Activated naive CD4-positive, alpha-beta T cell treated with anti-CD3 and anti-CD28 coated beads for 36 hours (primary cell): ENCODE results near the gene RNF144B. TPM values are rescaled to one million over a fixed set of nuclear protein-coding genes. Genes with fewer than 3 reads are reported as not detected.

Source experiments
- CTCF ChIA-PET: fragments of 350-600 bp; sonication (Branson Sonifier 250); formaldehyde crosslinking; loops from one replicate; lab custom pipeline; 2021; ENCODE audit warnings: antibody characterized with exemption; lab: Charles Lee
- DNase-seq: peaks from one replicate; pipeline ENCODE4 v3.0.0-alpha.2; 2020
- H3K27ac Mint-ChIP-seq: one replicate; pipeline ENCODE4 v1.8.0; 2021; ENCODE audit warnings: mild to moderate bottlenecking, mixed read lengths
- H3K27me3 Mint-ChIP-seq: one replicate; pipeline ENCODE4 v1.8.0; 2021; ENCODE audit warnings: low read depth, mixed read lengths
- H3K36me3 Mint-ChIP-seq: one replicate; pipeline ENCODE4 v1.8.0; 2021; ENCODE audit warnings: low read depth, mixed read lengths
- H3K4me1 Mint-ChIP-seq: one replicate; pipeline ENCODE4 v1.8.0; 2021; ENCODE audit warnings: low read depth, mixed read lengths
- H3K4me3 Mint-ChIP-seq: one replicate; pipeline ENCODE4 v1.8.0; 2021; ENCODE audit warnings: mild to moderate bottlenecking, moderate library complexity, mixed read lengths
- H3K9me3 Mint-ChIP-seq: one replicate; pipeline ENCODE4 v1.8.0; 2021; ENCODE audit warnings: mixed read lengths
- intact Hi-C: fragments of 100-400 bp; cut with micrococcal nuclease; formaldehyde crosslinking; loops from one replicate; pipeline ENCODE4 v1.15.1; 2023
- total RNA-seq, 2 experiments: library from RNA; stranded (reverse); gene quantifications; one replicate each; pipeline ENCODE4 v1.2.3, GENCODE V29; 2021

RNF144B gene
- total RNA-seq, 2 experiments from 2014 or later, result 1.5 to 3.2 TPM

DNA sequence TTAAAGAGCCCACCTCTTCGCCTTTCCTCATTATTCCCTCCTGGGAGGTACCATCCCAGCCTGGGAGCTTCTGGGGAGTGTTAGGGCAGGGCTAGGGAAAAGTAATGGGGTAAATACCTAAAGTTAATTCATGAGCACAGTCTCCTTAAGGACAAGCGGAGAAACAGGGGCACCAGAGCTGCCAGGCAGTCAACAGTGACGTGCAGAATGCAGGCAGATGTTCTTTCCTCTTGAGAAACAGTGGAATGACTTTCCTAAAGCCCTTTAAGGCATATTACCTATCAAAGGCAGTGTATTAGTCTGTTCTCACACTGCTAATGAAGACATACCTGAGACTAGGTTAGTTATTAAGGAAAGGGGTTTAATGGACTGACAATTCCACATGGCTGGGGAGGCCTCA lies 76.3 kb downstream of the RNF144B start:
- Mint-ChIP-seq H3K36me3 (peaks cover 45% of the 10 kb centered on the region), H3K9me3 (peaks cover 1% of the 10 kb centered on the region), H3K4me3 (no peak overlapping the region), H3K4me1 (peaks cover 2% of the 10 kb centered on the region), H3K27ac (no peak overlapping the region), H3K27me3 (no peaks in the 10 kb centered on the region)
- intact Hi-C loops, result no loop called here
- no peak for DNase-seq
- CTCF ChIA-PET, result interaction anchor here (0.5 to 0.6 kb wide), 2 partner anchors 40 to 429 kb away, joined by 3 read pairs; no protein-coding TSS in a partner anchor

DNA sequence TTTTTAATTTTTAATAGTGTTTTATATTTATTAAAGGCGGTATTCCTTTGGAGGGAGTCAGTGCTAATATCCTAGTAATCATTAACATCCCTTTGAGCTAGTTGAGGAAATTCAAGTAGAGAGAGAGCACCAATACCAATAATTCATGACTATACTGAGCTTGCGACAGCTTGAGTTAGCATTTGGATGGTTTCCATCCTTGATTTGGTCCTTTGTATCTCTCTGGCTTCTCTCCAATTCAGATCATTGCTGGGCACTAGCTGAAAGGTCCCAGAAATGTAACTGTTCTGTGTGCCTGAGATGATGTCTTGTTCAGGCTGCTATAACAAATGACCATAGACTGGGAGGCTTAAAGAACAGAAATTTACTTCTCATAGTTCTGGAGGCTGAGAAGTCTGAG lies 77.0 kb downstream of the RNF144B start:
- Mint-ChIP-seq H3K4me3 (no peak overlapping the region), H3K36me3 (peaks cover 40% of the 10 kb centered on the region), H3K9me3 (peaks cover 1% of the 10 kb centered on the region), H3K4me1 (peaks cover 2% of the 10 kb centered on the region), H3K27ac (no peak overlapping the region), H3K27me3 (no peaks in the 10 kb centered on the region)
- DNase-seq, result no peak
- intact Hi-C loops, result no loop called here
- CTCF ChIA-PET, result interaction anchor here (0.6 kb wide), 1 partner anchor 429 kb away, joined by 3 read pairs; no protein-coding TSS in a partner anchor

DNA sequence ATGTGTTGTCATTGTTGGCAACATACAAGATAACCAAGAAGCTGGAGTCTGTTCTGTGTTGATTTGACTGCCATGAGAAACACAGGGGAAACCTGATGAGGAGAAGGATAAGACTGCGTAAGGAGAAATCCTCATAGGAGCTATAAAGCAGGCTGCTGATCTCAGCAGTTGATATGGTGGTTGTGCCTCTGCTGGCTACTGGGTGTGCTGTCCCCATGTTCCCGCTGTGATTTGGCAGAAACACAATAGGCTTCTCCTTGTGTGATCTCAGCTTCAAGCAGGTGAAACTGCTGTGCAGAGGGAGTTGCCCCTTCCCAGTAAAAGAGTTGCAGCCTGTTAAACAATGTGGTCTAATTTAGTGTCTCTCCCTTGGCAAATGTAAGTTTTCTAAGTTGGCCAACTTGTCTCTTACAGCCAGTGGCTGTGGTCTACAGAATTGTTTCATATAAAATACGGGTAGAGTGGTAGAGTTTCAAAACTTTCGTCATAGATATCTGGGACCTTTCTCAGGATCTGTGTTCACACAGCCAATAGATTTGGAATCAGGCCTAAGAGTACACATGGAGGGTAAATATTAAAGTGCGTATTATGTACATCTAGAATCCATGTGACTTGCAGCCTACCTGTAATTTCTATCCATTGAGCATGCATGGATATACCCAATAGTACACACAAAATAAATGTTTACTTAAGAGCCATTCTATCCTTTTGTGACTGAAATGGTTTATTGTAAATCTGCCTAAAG lies 78.4 kb downstream of the RNF144B start:
- H3K36me3 Mint-ChIP-seq, result peaks cover 32% of the 10 kb centered on the region
- DNase-seq, result no peak
- CTCF ChIA-PET, result no interaction called here
- no peaks in the 10 kb centered on the region for H3K4me1 Mint-ChIP-seq
- no peaks in the 10 kb centered on the region for H3K27me3 Mint-ChIP-seq
- no peak overlapping the region for H3K27ac Mint-ChIP-seq
- intact Hi-C loops, result no loop called here
- H3K9me3 Mint-ChIP-seq, result no peaks in the 10 kb centered on the region
- H3K4me3 Mint-ChIP-seq, result no peak overlapping the region

DNA sequence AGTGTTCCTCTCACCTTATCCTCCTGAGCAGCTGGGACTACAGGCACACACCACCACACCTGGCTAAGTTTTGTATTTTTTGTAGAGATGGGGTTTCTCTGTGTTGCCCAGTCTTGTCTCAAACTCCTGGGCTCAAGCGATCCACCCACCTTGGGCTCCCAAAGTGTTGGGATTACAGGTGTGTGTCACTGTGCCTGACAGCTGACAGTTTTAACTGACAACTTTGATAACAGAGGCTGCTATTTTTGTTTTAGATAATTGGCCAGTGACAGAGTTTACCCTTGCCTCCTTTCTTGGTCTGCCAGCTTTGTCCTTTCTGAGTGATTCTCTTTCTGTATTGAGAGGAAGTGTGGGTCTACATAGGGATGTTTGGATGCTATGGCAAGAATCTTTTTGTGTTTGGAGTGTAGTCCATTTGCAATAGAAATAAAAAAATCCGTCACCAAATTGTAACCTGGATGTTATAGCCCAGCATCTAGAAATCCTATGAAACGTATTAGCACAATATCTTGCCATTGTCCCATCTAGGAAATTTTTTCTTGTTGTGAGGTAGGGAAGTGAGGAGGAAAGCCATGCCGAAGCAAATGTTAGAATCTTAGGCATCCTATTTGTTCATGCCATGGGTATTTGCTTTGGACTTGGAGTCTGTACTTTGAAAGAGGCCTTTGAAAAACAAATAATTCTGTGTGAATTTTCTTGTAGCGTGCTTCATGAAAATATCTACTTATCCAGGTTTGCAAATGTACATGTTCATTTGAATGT lies 80.8 kb downstream of the RNF144B start:
- Mint-ChIP-seq H3K27me3 (peaks cover 2% of the 10 kb centered on the region), H3K36me3 (peaks cover 19% of the 10 kb centered on the region), H3K9me3 (no peaks in the 10 kb centered on the region), H3K27ac (no peak overlapping the region), H3K4me1 (no peaks in the 10 kb centered on the region), H3K4me3 (no peak overlapping the region)
- intact Hi-C loops, result no loop called here
- CTCF ChIA-PET, result no interaction called here
- no peak for DNase-seq

DNA sequence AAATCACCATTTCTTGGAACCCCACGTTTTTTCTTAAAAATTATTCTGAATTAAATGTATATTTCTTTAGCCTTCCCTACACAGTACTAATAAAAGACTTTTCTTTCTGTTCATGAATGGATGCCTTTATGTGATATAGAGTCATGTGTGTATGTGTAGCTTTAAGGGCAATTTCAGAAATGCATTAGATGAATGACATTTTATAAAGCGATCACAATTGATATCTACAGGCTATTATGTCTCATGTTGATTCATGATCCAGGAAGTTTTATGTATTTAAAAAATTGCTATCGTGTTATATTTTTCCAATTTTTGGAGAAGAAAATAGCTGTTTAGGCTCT lies 81.3 kb downstream of the RNF144B start:
- no peaks in the 10 kb centered on the region for H3K4me1 Mint-ChIP-seq
- H3K4me3 Mint-ChIP-seq, result no peak overlapping the region
- no peak overlapping the region for H3K27ac Mint-ChIP-seq
- DNase-seq, result no peak
- CTCF ChIA-PET, result no interaction called here
- H3K9me3 Mint-ChIP-seq, result no peaks in the 10 kb centered on the region
- intact Hi-C loops, result no loop called here
- H3K27me3 Mint-ChIP-seq, result peaks cover 2% of the 10 kb centered on the region
- peaks cover 13% of the 10 kb centered on the region for H3K36me3 Mint-ChIP-seq

DNA sequence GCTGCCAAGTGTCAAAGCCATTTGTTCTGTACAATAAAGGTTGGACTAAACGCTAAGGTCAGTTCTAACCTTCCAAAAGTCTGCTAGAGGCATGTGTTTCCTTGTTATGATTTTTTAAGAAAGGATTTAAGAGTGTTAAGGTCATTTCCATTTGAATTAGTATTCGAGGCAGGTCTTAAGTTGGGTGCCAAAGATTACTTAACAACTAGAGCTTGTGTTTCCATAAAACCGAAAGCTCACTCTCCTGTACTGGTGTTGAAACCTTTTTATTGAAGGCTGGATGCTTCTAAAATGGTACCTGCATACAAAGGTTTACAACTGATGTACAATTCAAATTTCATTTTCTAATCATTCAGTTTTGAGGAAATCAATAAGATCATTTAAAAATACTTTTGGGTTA lies 82.4 kb downstream of the RNF144B start:
- no peak for DNase-seq
- Mint-ChIP-seq H3K27me3 (peaks cover 2% of the 10 kb centered on the region), H3K27ac (no peak overlapping the region), H3K9me3 (no peaks in the 10 kb centered on the region), H3K4me1 (no peaks in the 10 kb centered on the region), H3K4me3 (no peak overlapping the region), H3K36me3 (peaks cover 11% of the 10 kb centered on the region)
- intact Hi-C loops, result no loop called here
- CTCF ChIA-PET, result no interaction called here

DNA sequence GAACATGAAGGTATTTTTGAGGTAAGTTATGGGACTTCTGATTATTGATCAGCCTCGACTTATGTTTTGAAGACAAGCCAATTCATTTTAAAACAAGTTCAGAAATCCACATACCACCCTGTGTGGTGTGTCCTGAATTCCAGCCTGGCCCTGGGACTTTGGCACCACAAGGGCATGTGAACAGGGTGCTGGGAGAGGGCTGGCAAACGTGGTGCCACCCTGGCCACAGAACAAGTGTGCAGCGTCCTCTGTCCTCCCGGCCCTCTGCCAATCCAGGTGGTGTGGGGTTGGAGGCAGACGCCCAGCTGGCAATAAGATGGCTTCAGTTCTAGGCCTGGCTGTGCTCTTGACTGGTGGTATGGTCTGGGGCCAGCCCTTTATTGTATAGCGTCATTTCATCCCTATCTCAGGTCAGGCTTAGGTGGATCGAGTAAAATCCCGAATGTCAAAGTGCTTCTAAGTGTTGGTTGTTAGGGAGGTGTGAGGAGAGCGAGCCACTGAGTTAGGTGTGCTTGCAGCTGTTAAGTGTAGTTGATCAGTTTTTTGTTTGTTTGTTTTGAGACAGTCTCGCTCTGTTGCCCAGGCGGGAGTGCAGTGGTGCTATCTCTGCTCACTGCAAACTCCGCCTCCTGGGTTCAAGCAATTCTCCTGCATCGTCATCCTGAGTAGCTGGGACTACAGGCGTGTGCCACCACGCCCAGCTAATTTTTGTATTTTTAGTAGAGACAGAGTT lies 84.2 kb downstream of the RNF144B start:
- H3K4me1 Mint-ChIP-seq, result no peaks in the 10 kb centered on the region
- DNase-seq, result no peak

DNA sequence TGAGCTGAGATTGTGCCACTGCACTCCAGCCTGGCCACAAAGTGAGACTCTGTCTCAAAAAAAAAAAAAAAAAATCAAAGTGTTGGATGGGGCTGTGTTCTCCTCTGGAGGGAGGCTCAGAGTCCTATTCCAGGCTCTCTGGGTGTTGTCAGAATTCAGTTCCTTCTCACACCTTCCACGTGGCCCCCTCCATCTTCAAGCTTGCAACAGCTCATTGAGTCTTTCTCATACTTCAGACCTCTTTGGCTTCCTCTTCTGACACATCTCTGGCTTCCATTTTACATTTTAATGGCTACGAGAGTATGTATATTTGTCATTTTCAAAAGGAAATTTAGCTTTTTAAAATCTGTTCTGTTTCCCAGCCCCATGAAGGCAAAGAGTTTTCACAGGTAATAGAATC lies 85.8 kb downstream of the RNF144B start:
- peaks cover 3% of the 10 kb centered on the region for H3K4me1 Mint-ChIP-seq
- peaks cover 1% of the 10 kb centered on the region for H3K36me3 Mint-ChIP-seq
- no peaks in the 10 kb centered on the region for H3K9me3 Mint-ChIP-seq
- no peak overlapping the region for H3K4me3 Mint-ChIP-seq
- DNase-seq, result no peak
- intact Hi-C loops, result no loop called here
- CTCF ChIA-PET, result interaction anchor here (0.6 to 1.3 kb wide), 2 partner anchors 38 to 149 kb away, joined by 3 to 4 read pairs; no protein-coding TSS in a partner anchor
- no peak overlapping the region for H3K27ac Mint-ChIP-seq
- peaks cover 5% of the 10 kb centered on the region for H3K27me3 Mint-ChIP-seq

More for the DNA sequence above, 84.2 kb downstream of the RNF144B start:
- intact Hi-C loops, result no loop called here
- CTCF ChIA-PET, result interaction anchor here (0.6 kb wide), 2 partner anchors 148 to 155 kb away, joined by 3 to 4 read pairs; no protein-coding TSS in a partner anchor
- Mint-ChIP-seq H3K4me3 (no peak overlapping the region), H3K27ac (no peak overlapping the region), H3K36me3 (peaks cover 4% of the 10 kb centered on the region), H3K27me3 (peaks cover 5% of the 10 kb centered on the region), H3K9me3 (no peaks in the 10 kb centered on the region)

DNA sequence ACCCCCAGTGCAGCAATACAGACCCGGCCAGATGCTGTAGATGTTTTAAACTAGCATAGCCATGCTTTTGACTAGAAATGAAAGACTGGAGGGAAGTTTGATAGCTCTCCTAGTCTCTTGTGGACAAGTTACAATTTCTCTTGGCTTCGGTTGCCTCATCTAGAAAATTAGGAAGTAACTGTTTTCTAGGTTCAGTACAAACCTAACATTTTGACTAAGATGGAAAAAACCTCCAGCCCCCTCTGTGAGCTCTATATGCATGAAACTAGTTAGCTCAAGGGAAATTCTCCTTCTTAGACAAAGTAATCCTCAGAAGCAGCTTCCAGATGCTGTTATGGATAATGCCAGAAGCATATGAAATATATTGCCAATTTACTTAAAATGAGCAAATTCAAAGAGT lies 86.6 kb downstream of the RNF144B start:
- DNase-seq, result no peak
- CTCF ChIA-PET, result interaction anchor here (1.3 kb wide), 1 partner anchor 150 kb away, joined by 4 read pairs; no protein-coding TSS in a partner anchor
- Mint-ChIP-seq H3K27ac (no peak overlapping the region), H3K27me3 (peaks cover 5% of the 10 kb centered on the region), H3K36me3 (peaks cover 1% of the 10 kb centered on the region), H3K4me1 (peaks cover 3% of the 10 kb centered on the region), H3K4me3 (no peak overlapping the region), H3K9me3 (no peaks in the 10 kb centered on the region)
- intact Hi-C loops, result no loop called here

DNA sequence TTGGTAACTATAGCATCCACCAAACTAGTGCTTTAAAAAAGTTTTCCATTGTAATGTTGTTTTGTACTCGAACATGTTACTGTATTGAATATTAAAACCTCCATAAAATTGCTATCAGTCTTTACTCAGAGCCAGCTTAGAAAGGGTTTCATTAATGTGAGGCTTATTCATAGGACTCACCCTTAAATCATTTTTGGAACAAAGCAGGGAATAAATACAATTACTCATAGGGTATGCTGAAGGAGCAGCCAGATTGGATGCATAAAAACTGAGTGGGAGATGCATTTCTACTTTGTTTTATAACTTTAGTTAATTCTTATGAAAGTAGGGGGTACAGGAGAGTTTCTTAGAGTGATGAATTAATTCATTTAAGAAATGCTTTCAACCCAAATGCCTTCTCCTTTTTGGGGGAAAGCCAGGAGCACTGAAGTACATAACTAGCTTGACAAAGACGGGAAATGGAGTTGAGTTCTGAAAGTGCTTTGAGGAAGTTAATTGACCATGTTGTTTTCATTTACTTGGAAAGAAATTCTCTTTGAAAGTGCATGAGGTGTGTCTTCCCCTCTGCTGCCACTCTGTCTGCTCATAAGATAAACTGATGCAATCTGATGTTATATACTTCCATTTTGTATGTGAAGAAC lies 90.3 kb downstream of the RNF144B start:
- peaks cover 4% of the 10 kb centered on the region for H3K27me3 Mint-ChIP-seq
- CTCF ChIA-PET, result interaction anchor here (0.6 to 1.5 kb wide), 4 partner anchors 26 to 535 kb away, joined by 3 to 4 read pairs (median 3); no protein-coding TSS in a partner anchor
- H3K27ac Mint-ChIP-seq, result no peak overlapping the region
- no peaks in the 10 kb centered on the region for H3K9me3 Mint-ChIP-seq
- no peaks in the 10 kb centered on the region for H3K36me3 Mint-ChIP-seq
- no peak for DNase-seq
- intact Hi-C loops, result no loop called here
- H3K4me3 Mint-ChIP-seq, result no peak overlapping the region
- peaks cover 3% of the 10 kb centered on the region for H3K4me1 Mint-ChIP-seq

DNA sequence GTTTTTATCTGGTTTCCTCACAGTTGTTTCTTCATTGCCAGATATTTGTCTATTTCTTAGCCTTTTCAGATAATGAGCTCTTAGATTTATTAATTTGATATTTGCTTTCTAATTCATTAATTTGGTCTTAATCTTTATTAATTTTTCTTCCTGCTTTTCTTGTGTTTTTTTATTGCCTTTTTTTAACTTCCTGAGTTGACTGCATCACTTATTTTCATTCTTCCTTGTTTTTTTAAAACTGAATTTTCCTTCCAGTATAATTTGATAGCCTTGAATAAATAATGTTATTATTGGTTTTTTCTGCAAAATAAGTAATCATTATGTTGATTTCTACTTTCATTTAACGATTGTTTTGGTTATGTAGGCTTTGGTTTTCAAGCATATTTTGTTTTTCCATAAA lies 91.5 kb downstream of the RNF144B start:
- DNase-seq, result no peak
- Mint-ChIP-seq H3K4me3 (no peak overlapping the region), H3K36me3 (no peaks in the 10 kb centered on the region), H3K27me3 (peaks cover 11% of the 10 kb centered on the region), H3K27ac (no peak overlapping the region), H3K9me3 (no peaks in the 10 kb centered on the region), H3K4me1 (peaks cover 3% of the 10 kb centered on the region)
- CTCF ChIA-PET, result interaction anchor here (0.9 to 1.5 kb wide), 2 partner anchors 25 to 29 kb away, joined by 3 to 4 read pairs; no protein-coding TSS in a partner anchor
- intact Hi-C loops, result no loop called here
